ENCODE results near the gene ISG20. TPM values are rescaled to one million over a fixed set of nuclear protein-coding genes. Genes with fewer than 3 reads are reported as not detected.

The ISG20 gene
- 8.8 and 14.3 TPM in 2 replicates for total RNA-seq

GRCh38 chr15:88638626-88639372 lies at the start of gene ISG20:
Gene ISG20 (plus strand): TSS chr15:88639016. CDS start chr15:88639367, 351 bp downstream.

DNA sequence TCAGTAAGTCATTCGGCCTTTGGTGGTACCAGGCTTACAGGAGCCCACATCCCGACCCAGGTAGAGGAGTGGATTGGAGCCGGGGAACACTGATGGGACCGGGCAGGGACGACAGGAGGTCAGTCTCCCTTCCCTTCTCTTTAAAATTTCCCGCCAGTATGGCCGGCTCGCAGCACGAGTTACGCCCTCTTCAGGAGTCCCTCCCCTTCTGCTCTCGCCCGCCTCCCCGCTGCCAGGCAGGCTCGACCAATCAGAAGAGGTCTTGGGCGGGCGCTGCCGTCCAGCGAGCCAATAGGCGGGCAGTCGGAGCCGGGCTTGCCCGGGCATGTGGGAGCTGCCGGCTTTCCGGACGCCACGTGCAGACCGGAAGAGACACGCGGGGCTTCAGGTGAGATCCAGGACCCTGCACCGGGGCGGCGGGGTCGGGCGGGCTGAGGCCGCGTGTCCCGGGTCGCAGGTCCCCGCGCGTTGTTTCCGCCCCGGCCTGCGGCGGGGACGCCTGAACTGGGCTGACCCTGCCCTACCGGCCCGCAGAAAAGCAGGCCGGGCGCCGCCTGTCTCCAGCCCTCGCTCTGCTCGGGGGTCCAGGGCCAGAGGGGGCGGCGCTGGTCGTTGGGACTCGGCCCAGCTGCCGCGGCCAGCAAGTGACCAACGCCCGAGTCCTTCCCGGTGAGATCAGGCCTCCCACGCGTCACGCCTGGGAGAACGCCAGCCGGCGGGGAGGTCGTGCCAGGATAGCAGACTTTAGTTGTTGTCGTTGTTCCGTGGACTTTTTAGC lies 17.6 kb upstream of the ISG20 start, which contains the start of gene AEN:
AEN (plus strand) TSS at position 346 of the 778 bp plus-strand sequence. CDS start 4,870 bp downstream, outside the sequence.

Other genes starting within 250 kb of the ISG20 start
- 20.9 and 26.9 TPM in 2 replicates for gene MRPL46, start 171.6 kb upstream of the ISG20 start, total RNA-seq
- gene MRPS11, start 171.3 kb upstream of the ISG20 start, total RNA-seq: 42.3 and 42.4 TPM in 2 replicates
- 1.4 and 3.8 TPM in 2 replicates for gene DET1, start 92.3 kb upstream of the ISG20 start, total RNA-seq
- gene AEN, start 17.7 kb upstream of the ISG20 start, total RNA-seq: 21.8 and 30.0 TPM in 2 replicates
- not detected in 2 replicates for gene ACAN, start 164.4 kb downstream of the ISG20 start, total RNA-seq